Smooth muscle cell (in vitro differentiated cells): ENCODE data around the gene KHSRP. TPM values are rescaled to one million over a fixed set of nuclear protein-coding genes. Genes with fewer than 3 reads are reported as not detected.

ENCODE experiments used
- DNase-seq: peaks from one replicate; lab custom pipeline; 2025; ENCODE audit not compliant: unreplicated experiment; lab: John Stamatoyannopoulos, UW
- H2AFZ ChIP-seq: fragments of 200-600 bp; sonication (generic); 2 replicates; pipeline ENCODE4 v1.6.0; 2016; ENCODE audit warnings: antibody characterized with exemption, low read depth, mild to moderate bottlenecking
- H3F3A ChIP-seq: fragments of 200-600 bp; sonication (generic); 2 replicates; pipeline ENCODE4 v1.6.0; 2017; ENCODE audit warnings: antibody characterized with exemption, low read depth
- H3K27ac ChIP-seq: fragments of 200-600 bp; sonication (generic); 2 replicates; pipeline ENCODE4 v1.5.1; 2016; ENCODE audit warnings: low read depth, mild to moderate bottlenecking
- H3K27me3 ChIP-seq: fragments of 200-600 bp; sonication (generic); 2 replicates; pipeline ENCODE4 v1.6.1; 2016; ENCODE audit warnings: low read depth, mild to moderate bottlenecking
- H3K36me3 ChIP-seq: fragments of 200-600 bp; sonication (generic); 2 replicates; pipeline ENCODE4 v1.5.1; 2016; ENCODE audit warnings: low read depth
- H3K4me1 ChIP-seq: fragments of 200-600 bp; sonication (generic); 2 replicates; pipeline ENCODE4 v1.5.1; 2016; ENCODE audit warnings: low read depth
- H3K4me2 ChIP-seq: fragments of 200-600 bp; sonication (generic); 2 replicates; pipeline ENCODE4 v1.6.0; 2016; ENCODE audit warnings: mild to moderate bottlenecking
- H3K4me3 ChIP-seq: fragments of 200-600 bp; sonication (generic); 2 replicates; pipeline ENCODE4 v1.5.1; 2016; ENCODE audit warnings: mild to moderate bottlenecking
- H3K79me2 ChIP-seq: fragments of 200-600 bp; sonication (generic); 2 replicates; pipeline ENCODE4 v1.6.0; 2016; ENCODE audit warnings: low read depth, mild to moderate bottlenecking
- H3K9ac ChIP-seq: fragments of 200-600 bp; sonication (generic); 2 replicates; pipeline ENCODE4 v1.6.0; 2016; ENCODE audit warnings: low read depth
- H3K9me3 ChIP-seq: fragments of 200-600 bp; sonication (generic); replicated peaks from 2 replicates; pipeline ENCODE4 v1.5.1; 2016; ENCODE audit warnings: low read depth
- H4K20me1 ChIP-seq: fragments of 200-600 bp; sonication (generic); 2 replicates; pipeline ENCODE4 v1.6.0; 2016; ENCODE audit warnings: low read depth
- WGBS: methylation state at CpG from one replicate; pipeline ENCODE4 v1.1.7; 2016; ENCODE audit warnings: low lambda C conversion rate; 5-methylcytosine and 5-hydroxymethylcytosine counted together
- polyA plus RNA-seq: library from polyadenylated mRNA; unstranded; fragments of >200 nt; fragmentation: Nextera tagmentation; extraction: Ambion mirVana; gene quantifications from 2 replicates; pipeline ENCODE4 v1.2.1, GENCODE V29; 2016
- total RNA-seq: library from RNA; depleted of rRNA; stranded (reverse); fragments of >200 nt; gene quantifications from 2 replicates; pipeline ENCODE4 v1.2.3, GENCODE V29; 2014
- TF ChIP-seq, protein P1 (sequence below): fragments of 200-600 bp; sonication (generic); IDR thresholded peaks from 2 replicates; pipeline ENCODE4 v1.5.1; 2017; ENCODE audit warnings: borderline replicate concordance, mild to moderate bottlenecking, antibody characterized with exemption; ENCODE audit not compliant: insufficient read depth, poor library complexity, severe bottlenecking

Gene KHSRP
- total and polyA plus RNA-seq, 2 experiments from 2014 or later, result 59.1 to 179 TPM

DNA sequence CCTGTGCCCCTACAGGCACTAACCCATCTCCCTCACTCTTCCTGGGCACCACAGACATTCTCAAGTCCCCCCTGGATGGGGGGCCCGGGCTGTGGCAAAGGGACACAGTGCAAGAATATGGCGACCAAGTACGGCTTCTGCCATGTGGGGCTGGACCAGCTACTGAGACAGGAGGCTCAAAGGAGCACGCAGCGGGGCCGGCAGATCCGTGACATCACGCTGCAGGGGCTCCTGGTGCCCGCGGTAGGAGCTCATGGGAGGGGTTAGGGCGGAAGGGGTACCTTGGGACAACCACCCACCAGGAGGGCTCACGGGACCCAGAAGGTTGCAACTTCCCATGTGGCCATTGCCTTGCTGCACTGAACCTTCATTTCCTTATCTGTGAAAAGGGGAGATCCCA, 28.3 kb downstream of the KHSRP start:
- Histone ChIP-seq H3F3A (no peaks in the 10 kb centered on the region), H3K4me3 (no peak overlapping the region), H3K4me2 (no peak overlapping the region), H3K79me2 (peaks cover 16% of the 10 kb centered on the region), H3K4me1 (peaks cover 8% of the 10 kb centered on the region), H3K27ac (no peak overlapping the region), H2AFZ (no peak overlapping the region), H3K36me3 (no peaks in the 10 kb centered on the region), H3K27me3 (no peaks in the 10 kb centered on the region), H3K9me3 (no peaks in the 10 kb centered on the region), H3K9ac (no peak overlapping the region), H4K20me1 (no peaks in the 10 kb centered on the region)
- TF ChIP-seq, protein P1, sequence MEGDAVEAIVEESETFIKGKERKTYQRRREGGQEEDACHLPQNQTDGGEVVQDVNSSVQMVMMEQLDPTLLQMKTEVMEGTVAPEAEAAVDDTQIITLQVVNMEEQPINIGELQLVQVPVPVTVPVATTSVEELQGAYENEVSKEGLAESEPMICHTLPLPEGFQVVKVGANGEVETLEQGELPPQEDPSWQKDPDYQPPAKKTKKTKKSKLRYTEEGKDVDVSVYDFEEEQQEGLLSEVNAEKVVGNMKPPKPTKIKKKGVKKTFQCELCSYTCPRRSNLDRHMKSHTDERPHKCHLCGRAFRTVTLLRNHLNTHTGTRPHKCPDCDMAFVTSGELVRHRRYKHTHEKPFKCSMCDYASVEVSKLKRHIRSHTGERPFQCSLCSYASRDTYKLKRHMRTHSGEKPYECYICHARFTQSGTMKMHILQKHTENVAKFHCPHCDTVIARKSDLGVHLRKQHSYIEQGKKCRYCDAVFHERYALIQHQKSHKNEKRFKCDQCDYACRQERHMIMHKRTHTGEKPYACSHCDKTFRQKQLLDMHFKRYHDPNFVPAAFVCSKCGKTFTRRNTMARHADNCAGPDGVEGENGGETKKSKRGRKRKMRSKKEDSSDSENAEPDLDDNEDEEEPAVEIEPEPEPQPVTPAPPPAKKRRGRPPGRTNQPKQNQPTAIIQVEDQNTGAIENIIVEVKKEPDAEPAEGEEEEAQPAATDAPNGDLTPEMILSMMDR, result no peak
- WGBS, result 95% methylated on average over 12 of the region's 12 CpGs
- no peak for DNase-seq

DNA sequence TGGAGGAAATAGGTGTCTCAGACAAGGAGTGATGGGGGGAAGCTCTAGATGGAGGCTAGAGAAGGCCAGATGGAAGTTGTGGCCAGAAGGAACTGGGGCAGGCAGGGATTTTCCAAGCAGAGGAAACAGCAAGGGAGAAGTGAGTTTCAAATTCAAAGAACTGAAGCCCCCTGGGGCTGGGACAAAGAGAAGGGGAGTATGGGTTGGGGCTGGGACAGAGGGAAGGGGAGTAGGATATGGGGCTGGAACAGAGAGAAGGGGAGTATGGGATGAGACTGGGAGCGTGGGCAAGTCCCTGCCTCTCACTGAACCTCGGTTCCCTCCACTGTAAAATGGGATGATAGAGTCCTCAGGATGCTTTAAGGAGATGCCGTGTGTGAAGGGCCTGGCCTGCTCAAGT, 29.8 kb downstream of the KHSRP start:
- H3K27me3 ChIP-seq, result no peaks in the 10 kb centered on the region
- no peaks in the 10 kb centered on the region for H3F3A ChIP-seq
- H3K4me1 ChIP-seq, result peaks cover 8% of the 10 kb centered on the region
- H3K27ac ChIP-seq, result no peak overlapping the region
- no peak for DNase-seq
- H4K20me1 ChIP-seq, result no peaks in the 10 kb centered on the region
- TF ChIP-seq, protein P1, result no peak
- no peak overlapping the region for H2AFZ ChIP-seq
- H3K36me3 ChIP-seq, result peaks cover under 1% of the 10 kb centered on the region
- H3K9me3 ChIP-seq, result no peaks in the 10 kb centered on the region
- H3K79me2 ChIP-seq, result peaks cover 27% of the 10 kb centered on the region
- 96% methylated on average over 3 of the region's 3 CpGs for WGBS
- no peak overlapping the region for H3K4me2 ChIP-seq
- no peak overlapping the region for H3K9ac ChIP-seq
- no peak overlapping the region for H3K4me3 ChIP-seq

DNA sequence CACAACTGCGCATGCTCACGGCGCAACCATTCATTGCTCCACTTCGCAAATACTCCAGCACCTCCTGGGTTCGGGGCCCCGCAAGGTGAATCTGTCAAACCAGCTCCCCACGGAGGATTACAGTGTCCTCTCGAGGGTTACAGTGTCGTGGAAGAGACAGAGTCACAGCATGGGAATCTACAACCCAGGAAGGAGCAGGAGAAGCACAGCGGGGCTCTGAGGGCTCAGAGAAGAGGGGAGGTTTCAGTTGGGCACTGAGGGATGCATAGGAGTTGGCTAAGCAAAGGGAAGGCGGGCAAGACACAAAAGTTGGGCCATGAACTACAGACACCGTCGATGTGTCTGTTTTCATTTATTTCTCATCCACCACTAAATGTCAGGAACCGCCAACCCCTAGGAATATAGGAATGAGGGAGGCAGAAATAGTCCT, 30.6 kb downstream of the KHSRP start:
- Histone ChIP-seq H3K4me2 (peak overlapping the region; percentile 93), H3K9me3 (no peaks in the 10 kb centered on the region), H2AFZ (peak overlapping the region; percentile 81), H3K4me3 (peak overlapping the region; percentile 83), H4K20me1 (no peaks in the 10 kb centered on the region), H3K79me2 (peaks cover 34% of the 10 kb centered on the region), H3K4me1 (peaks cover 8% of the 10 kb centered on the region), H3K9ac (peak overlapping the region; percentile 97), H3K27ac (peak overlapping the region; percentile 99), H3K36me3 (peaks cover 7% of the 10 kb centered on the region), H3K27me3 (no peaks in the 10 kb centered on the region), H3F3A (no peaks in the 10 kb centered on the region)
- WGBS, result 18% methylated on average over 14 of the region's 14 CpGs
- TF ChIP-seq, protein P1, result no peak
- no peak for DNase-seq
